ENCODE data around the gene NFKBIB. TPM values are rescaled to one million over a fixed set of nuclear protein-coding genes. Genes with fewer than 3 reads are reported as not detected.

NFKBIB gene
- polyA plus RNA-seq, 4 donors, result 5.1 to 12.9 (median 7.1) TPM

GRCh38 chr19:38952395-38953165, 52.8 kb downstream of the NFKBIB start:
- peak in 3 of 4 donors; percentile 59 to 63 (median 59) for DNase-seq (ENCODE audit: low read depth in 4 of 4, low spot score in 3 of 4)

GRCh38 chr19:38953677-38954076, 53.9 kb downstream of the NFKBIB start:
- DNase-seq (ENCODE audit: low read depth in 4 of 4, low spot score in 3 of 4), result no peak

GRCh38 chr19:38956264-38956663, 56.5 kb downstream of the NFKBIB start:
- DNase-seq (ENCODE audit: low read depth in 4 of 4, low spot score in 3 of 4), result no peak

- no peak for DNase-seq (ENCODE audit: low read depth in 4 of 4, low spot score in 3 of 4)
These were observed 58.5 kb downstream of the NFKBIB start for GRCh38 chr19:38958301-38958700.

Other genes with a start within 250 kb of the NFKBIB start
- 10 to 100 TPM in 1 of 4 donors, 1 to 10 TPM in 2, under 1 TPM in 1; 0.41 to 10.6 (median 5.4) TPM for gene CAPN12, start 155.5 kb upstream of the NFKBIB start, polyA plus RNA-seq (ENCODE audit: insufficient read length in 4 of 4)
- gene LGALS7, start 126.5 kb upstream of the NFKBIB start, polyA plus RNA-seq (ENCODE audit: insufficient read length in 4 of 4), result under 1 TPM in 1 of 4 donors, not detected in 3; 0.57 TPM
- gene LGALS7B, start 110.8 kb upstream of the NFKBIB start, polyA plus RNA-seq (ENCODE audit: insufficient read length in 4 of 4), result 1 to 10 TPM in 3 of 4 donors, under 1 TPM in 1; 0.78 to 1.9 (median 1.7) TPM
- gene LGALS4, start 87.0 kb upstream of the NFKBIB start, polyA plus RNA-seq (ENCODE audit: insufficient read length in 4 of 4), result 1 to 10 TPM in 3 of 4 donors, under 1 TPM in 1; 0.89 to 2.2 (median 1.5) TPM
- 100 to 1,000 TPM in 3 of 4 donors, 10 to 100 TPM in 1; 78.6 to 155 (median 139) TPM for gene ECH1, start 68.2 kb upstream of the NFKBIB start, polyA plus RNA-seq (ENCODE audit: insufficient read length in 4 of 4)
- gene HNRNPL, start 50.0 kb upstream of the NFKBIB start, polyA plus RNA-seq (ENCODE audit: insufficient read length in 4 of 4), result 100 to 1,000 TPM; 362 to 527 (median 473) TPM
- 10 to 100 TPM in 1 of 4 donors, 1 to 10 TPM in 3; 2.9 to 10.6 (median 6.7) TPM for gene RINL, start 21.7 kb upstream of the NFKBIB start, polyA plus RNA-seq (ENCODE audit: insufficient read length in 4 of 4)
- gene SIRT2, start 351 bp upstream of the NFKBIB start, polyA plus RNA-seq (ENCODE audit: insufficient read length in 4 of 4), result 10 to 100 TPM; 37.9 to 48.3 (median 43.6) TPM
- gene CCER2, start 12.2 kb downstream of the NFKBIB start, polyA plus RNA-seq (ENCODE audit: insufficient read length in 4 of 4), result 1 to 10 TPM in 1 of 4 donors, under 1 TPM in 2, not detected in 1; 0.38 to 1.1 (median 0.46) TPM
- 10 to 100 TPM; 31.4 to 64.3 (median 41.1) TPM for gene SARS2, start 30.8 kb downstream of the NFKBIB start, polyA plus RNA-seq (ENCODE audit: insufficient read length in 4 of 4)
- 10 to 100 TPM; 11.9 to 32.1 (median 17.6) TPM for gene MRPS12, start 31.0 kb downstream of the NFKBIB start, polyA plus RNA-seq (ENCODE audit: insufficient read length in 4 of 4)
- 10 to 100 TPM; 40.2 to 86.3 (median 60.3) TPM for gene FBXO17, start 75.8 kb downstream of the NFKBIB start, polyA plus RNA-seq (ENCODE audit: insufficient read length in 4 of 4)
- 1 to 10 TPM; 3.9 to 9.8 (median 8.7) TPM for gene FBXO27, start 132.6 kb downstream of the NFKBIB start, polyA plus RNA-seq (ENCODE audit: insufficient read length in 4 of 4)
- under 1 TPM; 0.08 to 0.79 (median 0.34) TPM for gene ACP7, start 184.4 kb downstream of the NFKBIB start, polyA plus RNA-seq (ENCODE audit: insufficient read length in 4 of 4)
- gene PAK4, start 225.8 kb downstream of the NFKBIB start, polyA plus RNA-seq (ENCODE audit: insufficient read length in 4 of 4), result 10 to 100 TPM; 29.4 to 74.0 (median 49.6) TPM

All from left renal pelvis (tissue), 4 donors.